HG03066 (cell line): ENCODE measurements around the gene SEMA4C.

ENCODE experiments used
- ATAC-seq: cut with Tn5 transposase; IDR thresholded peaks from one replicate; pipeline ENCODE4 v1.9.1; 2021; ENCODE audit warnings: low read depth; ENCODE audit not compliant: unreplicated experiment

SEMA4C gene

GRCh38 chr2:96882230-96882629, 12.3 kb upstream of the SEMA4C start:
- no peak for ATAC-seq

GRCh38 chr2:96881349-96882195, 11.7 kb upstream of the SEMA4C start:
- ATAC-seq = no peak

- no peak for ATAC-seq
Observed at GRCh38 chr2:96880891-96881273, 11.0 kb upstream of the SEMA4C start.

- no peak for ATAC-seq
Observed at GRCh38 chr2:96879545-96880040, 9.7 kb upstream of the SEMA4C start.

- ATAC-seq = no peak
Observed at GRCh38 chr2:96878796-96879544, 9.1 kb upstream of the SEMA4C start.

GRCh38 chr2:96878171-96878570, 8.3 kb upstream of the SEMA4C start:
- no peak for ATAC-seq

GRCh38 chr2:96877631-96878092, 7.8 kb upstream of the SEMA4C start:
- no peak for ATAC-seq

- ATAC-seq = no peak
Observed at GRCh38 chr2:96877042-96877451, 7.2 kb upstream of the SEMA4C start.

- ATAC-seq = no peak
Observed at GRCh38 chr2:96876269-96877041, 6.6 kb upstream of the SEMA4C start.

- ATAC-seq = no peak
Observed at GRCh38 chr2:96875498-96876268, 5.8 kb upstream of the SEMA4C start.

- ATAC-seq = no peak
Observed at GRCh38 chr2:96874198-96874831, 4.4 kb upstream of the SEMA4C start.

GRCh38 chr2:96873651-96874096, 3.8 kb upstream of the SEMA4C start:
- ATAC-seq = no peak

GRCh38 chr2:96872591-96873349, 2.9 kb upstream of the SEMA4C start:
- ATAC-seq = no peak

GRCh38 chr2:96870626-96871255, 861 bp upstream of the SEMA4C start:
- ATAC-seq = no peak

- ATAC-seq = no peak
Observed at GRCh38 chr2:96869281-96869821, 529 bp downstream of the SEMA4C start.

- peak; percentile 55 for ATAC-seq
Observed at GRCh38 chr2:96868555-96869280, 1.2 kb downstream of the SEMA4C start.

GRCh38 chr2:96867756-96868554, 1.9 kb downstream of the SEMA4C start:
- no peak for ATAC-seq
